Esophagus squamous epithelium (tissue), 4 donors: ENCODE data around the gene OR1D2.

Experiments
- CTCF ChIP-seq, 6 experiments: fragments of 450-650 bp in 4 of 6; fragments of 200-600 bp in 2 of 6; sonication (generic) in 2 of 6; IDR thresholded peaks; one replicate each; pipeline ENCODE4 v1.5.1; 2016 to 2019; ENCODE audit warnings: antibody characterized with exemption in 6 of 6, mild to moderate bottlenecking in 4 of 6, moderate library complexity in 4 of 6
- POLR2A ChIP-seq, 4 donors: fragments of 450-650 bp; IDR thresholded peaks; one replicate each; pipeline ENCODE4 v1.6.1; 2017; ENCODE audit warnings: antibody characterized with exemption in 4 of 4, mild to moderate bottlenecking in 4 of 4, moderate library complexity in 3 of 4

GRCh38 chr17:3038941-3039340, 65.3 kb downstream of the OR1D2 start:
- TF ChIP-seq POLR2A (IDR thresholded peaks at IDR 0.05) = no peak
- no peak for TF ChIP-seq CTCF (IDR thresholded peaks at IDR 0.05)
